Measurements from ENCODE around the gene NDST4.

- TF ChIP-seq, protein P1, sequence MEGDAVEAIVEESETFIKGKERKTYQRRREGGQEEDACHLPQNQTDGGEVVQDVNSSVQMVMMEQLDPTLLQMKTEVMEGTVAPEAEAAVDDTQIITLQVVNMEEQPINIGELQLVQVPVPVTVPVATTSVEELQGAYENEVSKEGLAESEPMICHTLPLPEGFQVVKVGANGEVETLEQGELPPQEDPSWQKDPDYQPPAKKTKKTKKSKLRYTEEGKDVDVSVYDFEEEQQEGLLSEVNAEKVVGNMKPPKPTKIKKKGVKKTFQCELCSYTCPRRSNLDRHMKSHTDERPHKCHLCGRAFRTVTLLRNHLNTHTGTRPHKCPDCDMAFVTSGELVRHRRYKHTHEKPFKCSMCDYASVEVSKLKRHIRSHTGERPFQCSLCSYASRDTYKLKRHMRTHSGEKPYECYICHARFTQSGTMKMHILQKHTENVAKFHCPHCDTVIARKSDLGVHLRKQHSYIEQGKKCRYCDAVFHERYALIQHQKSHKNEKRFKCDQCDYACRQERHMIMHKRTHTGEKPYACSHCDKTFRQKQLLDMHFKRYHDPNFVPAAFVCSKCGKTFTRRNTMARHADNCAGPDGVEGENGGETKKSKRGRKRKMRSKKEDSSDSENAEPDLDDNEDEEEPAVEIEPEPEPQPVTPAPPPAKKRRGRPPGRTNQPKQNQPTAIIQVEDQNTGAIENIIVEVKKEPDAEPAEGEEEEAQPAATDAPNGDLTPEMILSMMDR (IDR thresholded peaks at IDR 0.05): no peak
- no peak for TF ChIP-seq POLR2AphosphoS5 (IDR thresholded peaks at IDR 0.05)
- no peak for TF ChIP-seq POLR2A (IDR thresholded peaks at IDR 0.05)
- TF ChIP-seq EP300 (IDR thresholded peaks at IDR 0.05): no peak
Measured at GRCh38 chr4:115126491-115126890, 13.1 kb upstream of the NDST4 start.
